GM12873 (cell line): ENCODE data around the gene RBBP4.

Source experiments
- TF ChIP-seq, protein P1 (sequence below): IDR thresholded peaks from 2 replicates; pipeline ENCODE4 v1.5.1; 2012; ENCODE audit warnings: low read depth, mild to moderate bottlenecking, moderate library complexity, low read length, control low read depth; ENCODE audit not compliant: insufficient read depth; ENCODE audit errors: missing control alignments

The RBBP4 gene

GRCh38 chr1:32716312-32717148, 65.5 kb downstream of the RBBP4 start:
- TF ChIP-seq, protein P1, sequence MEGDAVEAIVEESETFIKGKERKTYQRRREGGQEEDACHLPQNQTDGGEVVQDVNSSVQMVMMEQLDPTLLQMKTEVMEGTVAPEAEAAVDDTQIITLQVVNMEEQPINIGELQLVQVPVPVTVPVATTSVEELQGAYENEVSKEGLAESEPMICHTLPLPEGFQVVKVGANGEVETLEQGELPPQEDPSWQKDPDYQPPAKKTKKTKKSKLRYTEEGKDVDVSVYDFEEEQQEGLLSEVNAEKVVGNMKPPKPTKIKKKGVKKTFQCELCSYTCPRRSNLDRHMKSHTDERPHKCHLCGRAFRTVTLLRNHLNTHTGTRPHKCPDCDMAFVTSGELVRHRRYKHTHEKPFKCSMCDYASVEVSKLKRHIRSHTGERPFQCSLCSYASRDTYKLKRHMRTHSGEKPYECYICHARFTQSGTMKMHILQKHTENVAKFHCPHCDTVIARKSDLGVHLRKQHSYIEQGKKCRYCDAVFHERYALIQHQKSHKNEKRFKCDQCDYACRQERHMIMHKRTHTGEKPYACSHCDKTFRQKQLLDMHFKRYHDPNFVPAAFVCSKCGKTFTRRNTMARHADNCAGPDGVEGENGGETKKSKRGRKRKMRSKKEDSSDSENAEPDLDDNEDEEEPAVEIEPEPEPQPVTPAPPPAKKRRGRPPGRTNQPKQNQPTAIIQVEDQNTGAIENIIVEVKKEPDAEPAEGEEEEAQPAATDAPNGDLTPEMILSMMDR: no peak

- TF ChIP-seq, protein P1: no peak
Observed at GRCh38 chr1:32717503-32717902, 66.5 kb downstream of the RBBP4 start.

DNA sequence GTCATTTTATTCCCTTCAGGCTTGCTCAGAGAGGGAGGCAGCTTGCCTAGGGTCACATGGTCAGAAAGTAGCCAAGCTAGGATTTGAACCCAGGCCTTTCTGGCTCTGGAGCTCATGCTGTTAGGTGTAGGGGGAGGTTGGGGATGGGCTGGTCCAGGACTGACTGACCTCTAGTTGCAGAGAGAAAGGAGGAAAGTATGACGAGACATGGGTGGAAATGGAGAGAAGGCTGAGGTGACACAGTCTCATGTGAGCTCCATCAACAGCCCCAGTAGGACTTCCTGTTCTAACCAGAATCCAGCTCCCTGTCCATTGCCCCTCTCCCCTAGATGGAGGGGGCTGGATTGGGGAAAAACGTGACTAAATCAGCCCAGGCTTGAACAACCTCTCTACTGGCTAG, 67.0 kb downstream of the RBBP4 start:
- TF ChIP-seq, protein P1: no peak

- TF ChIP-seq, protein P1: no peak
Observed at GRCh38 chr1:32718527-32718926, 67.5 kb downstream of the RBBP4 start.

GRCh38 chr1:32719681-32720275, 68.8 kb downstream of the RBBP4 start:
- TF ChIP-seq, protein P1: no peak

DNA sequence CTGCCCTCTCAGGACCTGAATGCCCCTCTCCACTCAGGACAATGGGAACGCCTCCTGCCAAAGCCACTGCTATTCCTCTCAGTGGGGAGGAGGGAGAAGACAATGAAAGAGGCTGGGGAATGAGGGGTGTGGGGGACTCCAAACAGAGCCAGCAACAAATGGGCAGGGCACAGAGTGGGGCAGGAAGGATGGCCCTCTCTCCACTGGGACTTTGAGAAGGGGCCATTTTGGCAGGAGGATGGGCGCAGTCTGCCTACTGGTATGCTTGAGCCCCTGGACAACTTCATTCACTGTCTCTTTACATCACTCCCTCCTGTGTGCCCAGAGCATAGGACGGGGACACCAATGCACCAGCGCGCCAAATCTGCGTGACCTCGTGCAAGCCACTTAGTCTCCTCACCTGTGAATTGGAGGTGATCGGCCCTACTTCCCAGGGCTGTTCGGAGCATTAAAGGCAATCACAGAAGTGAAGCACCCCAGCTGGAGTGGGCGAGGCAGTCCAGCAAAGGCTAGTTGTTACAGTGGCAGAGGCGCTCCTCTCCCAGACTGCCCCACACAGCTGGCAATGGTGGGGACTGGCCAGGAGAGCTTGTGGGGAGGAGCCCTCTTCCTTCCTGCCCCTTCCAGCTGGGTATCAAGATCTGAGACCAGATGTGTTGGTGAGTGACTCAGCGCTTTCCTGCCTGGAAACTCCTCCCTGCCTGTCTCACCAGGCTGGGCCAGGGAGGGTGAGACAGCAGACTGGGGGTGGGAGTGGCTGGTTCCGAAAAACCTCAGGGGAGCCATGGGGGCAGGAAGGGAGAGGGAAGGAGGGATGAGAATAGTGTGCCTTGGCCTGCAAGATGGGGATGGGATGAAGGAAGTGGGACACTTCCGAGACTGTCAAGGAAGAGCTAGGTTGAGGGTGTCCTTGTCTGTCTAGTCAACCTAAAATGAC, 73.9 kb downstream of the RBBP4 start:
- TF ChIP-seq, protein P1: no peak

GRCh38 chr1:32725615-32725982, 74.6 kb downstream of the RBBP4 start:
- TF ChIP-seq, protein P1: no peak
